ENCODE measurements around the gene ARF3. TPM values are rescaled to one million over a fixed set of nuclear protein-coding genes. Genes with fewer than 3 reads are reported as not detected.

Gene ARF3
- total and polyA plus RNA-seq, 2 of the 13 experiments (the other 11 are each of a cell fraction or from before 2014, with no cell fraction given) = 53.8 to 57.9 TPM

- peaks cover 0 to 18% of the 10 kb centered on the region in 2 experiments; a peak in 2 of 5 replicates for H3K36me3 ChIP-seq (replicated peaks in 1 of 2; ENCODE audit: control insufficient read depth in 1 of 2, insufficient read depth in 2 of 2, low read length in 2 of 2)
- H3K4me2 ChIP-seq (ENCODE audit: low read depth, low read length) = no peak overlapping the region
- ChIA-PET CTCF (ENCODE audit: low intra/inter-chr PET ratio, low total read pairs) (no interaction called here), POLR2A (no interaction called here)
- H3K9me3 ChIP-seq (ENCODE audit: low read length) = no peaks in the 10 kb centered on the region
- peaks cover 43% of the 10 kb centered on the region for H3K79me2 ChIP-seq (ENCODE audit: insufficient read depth, low read length)
- no peak overlapping the region for H2AFZ ChIP-seq (ENCODE audit: low read length)
- intact Hi-C loops (cut with micrococcal nuclease; ENCODE audit: unreplicated experiment) (loop anchor here (5.0 kb wide), 1 partner anchor 1977 kb away; no protein-coding TSS in a partner anchor), in situ Hi-C loops (cut with HindIII; ENCODE audit: extremely low pct_ligation_motif_present, low pct_unique_long_range_greater_than_20kb) (no loop called here)
- H3K4me1 ChIP-seq (ENCODE audit: insufficient read depth, low read length) = peaks cover 26% of the 10 kb centered on the region
- no TSS peak for BruUV-seq (replicated peaks)
- H4K20me1 ChIP-seq (ENCODE audit: insufficient read depth, low read length) = peaks cover 6% of the 10 kb centered on the region; the same call in 1 of the 2 replicates
- H3K27me3 ChIP-seq (ENCODE audit: control insufficient read depth in 1 of 2, insufficient read depth in 2 of 2, low read length in 2 of 2) = no peaks in the 10 kb centered on the region
- TF ChIP-seq ZFY (CRISPR knock-in tag; IDR thresholded peaks at IDR 0.05) = no peak
- TF ChIP-seq, protein P1, sequence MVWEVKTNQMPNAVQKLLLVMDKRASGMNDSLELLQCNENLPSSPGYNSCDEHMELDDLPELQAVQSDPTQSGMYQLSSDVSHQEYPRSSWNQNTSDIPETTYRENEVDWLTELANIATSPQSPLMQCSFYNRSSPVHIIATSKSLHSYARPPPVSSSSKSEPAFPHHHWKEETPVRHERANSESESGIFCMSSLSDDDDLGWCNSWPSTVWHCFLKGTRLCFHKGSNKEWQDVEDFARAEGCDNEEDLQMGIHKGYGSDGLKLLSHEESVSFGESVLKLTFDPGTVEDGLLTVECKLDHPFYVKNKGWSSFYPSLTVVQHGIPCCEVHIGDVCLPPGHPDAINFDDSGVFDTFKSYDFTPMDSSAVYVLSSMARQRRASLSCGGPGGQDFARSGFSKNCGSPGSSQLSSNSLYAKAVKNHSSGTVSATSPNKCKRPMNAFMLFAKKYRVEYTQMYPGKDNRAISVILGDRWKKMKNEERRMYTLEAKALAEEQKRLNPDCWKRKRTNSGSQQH (CRISPR knock-in tag; IDR thresholded peaks at IDR 0.05; ENCODE audit: low read depth) = no peak
- no peak for TF ChIP-seq SUZ12 (IDR thresholded peaks at IDR 0.05; ENCODE audit: low read depth, low read length)
- TF ChIP-seq PCBP2 (optimal IDR thresholded peaks at IDR 0.05; ENCODE audit: low read depth, low read length, poor library complexity, severe bottlenecking) = no peak
- TF ChIP-seq XRCC5 (optimal IDR thresholded peaks at IDR 0.05; ENCODE audit: low read length) = no peak
- no peak for TF ChIP-seq ZNF605 (CRISPR knock-in tag; IDR thresholded peaks at IDR 0.05)
- WGBS (ENCODE audit: low lambda C conversion rate) = 100% methylated on average over 3 of the region's 3 CpGs
- no peak overlapping the region for H3K27ac ChIP-seq (ENCODE audit: extremely low read length, insufficient read depth, low read length)
- no peak overlapping the region for H3K4me3 ChIP-seq (replicated peaks in 1 of 3; ENCODE audit: insufficient read depth in 1 of 3, low read depth in 2 of 3, low read length in 3 of 3)
- H3K9ac ChIP-seq (ENCODE audit: insufficient read depth, low read depth, low read length) = no peak overlapping the region
- FAIRE-seq (no peak), DNase-seq (ENCODE audit: low spot score) (no peak), ATAC-seq (no peak)
Measured at GRCh38 chr12:48954841-48955501, 2.3 kb downstream of the ARF3 start.

DNA sequence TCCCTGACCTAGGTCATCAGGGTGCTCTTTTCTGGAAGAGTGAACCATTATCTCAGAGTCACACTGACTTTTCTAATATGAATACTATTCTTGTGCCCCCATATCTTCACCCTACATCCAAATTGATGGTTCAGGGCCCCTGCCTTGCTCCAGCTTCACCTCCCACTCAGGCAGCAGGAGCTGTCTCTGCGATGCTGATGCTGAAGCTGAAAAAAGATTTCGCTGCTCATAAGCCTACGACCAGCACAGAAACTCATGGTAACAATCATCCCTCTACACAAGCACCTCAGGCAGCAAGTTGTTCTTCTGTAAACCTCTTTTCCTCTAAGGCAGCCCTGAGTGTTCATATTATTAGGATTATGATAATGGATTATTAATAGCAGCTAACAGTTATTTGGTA lies 3.2 kb downstream of the ARF3 start:
- FAIRE-seq (no peak), ATAC-seq (no peak), DNase-seq (ENCODE audit: low spot score) (no peak)
- Histone ChIP-seq H3K9me3 (ENCODE audit: low read length) (no peaks in the 10 kb centered on the region), H3K79me2 (ENCODE audit: insufficient read depth, low read length) (peaks cover 43% of the 10 kb centered on the region), H3K27me3 (ENCODE audit: control insufficient read depth in 1 of 2, insufficient read depth in 2 of 2, low read length in 2 of 2) (no peaks in the 10 kb centered on the region), H3K9ac (ENCODE audit: insufficient read depth, low read depth, low read length) (no peak overlapping the region), H2AFZ (ENCODE audit: low read length) (no peak overlapping the region), H3K36me3 (replicated peaks in 1 of 2; ENCODE audit: control insufficient read depth in 1 of 2, insufficient read depth in 2 of 2, low read length in 2 of 2) (peaks cover 0 to 18% of the 10 kb centered on the region in 2 experiments; a peak in 2 of 5 replicates), H3K4me3 (replicated peaks in 1 of 3; ENCODE audit: insufficient read depth in 1 of 3, low read depth in 2 of 3, low read length in 3 of 3) (no peak overlapping the region), H4K20me1 (ENCODE audit: insufficient read depth, low read length) (peaks cover 6% of the 10 kb centered on the region; the same call in 1 of the 2 replicates), H3K4me2 (ENCODE audit: low read depth, low read length) (no peak overlapping the region), H3K4me1 (ENCODE audit: insufficient read depth, low read length) (peaks cover 26% of the 10 kb centered on the region), H3K27ac (ENCODE audit: extremely low read length, insufficient read depth, low read length) (no peak overlapping the region)
- ChIA-PET CTCF (ENCODE audit: low intra/inter-chr PET ratio, low total read pairs) (no interaction called here), POLR2A (no interaction called here)
- no TSS peak for BruUV-seq (replicated peaks)
- in situ Hi-C loops (cut with HindIII; ENCODE audit: extremely low pct_ligation_motif_present, low pct_unique_long_range_greater_than_20kb) (no loop called here), intact Hi-C loops (cut with micrococcal nuclease; ENCODE audit: unreplicated experiment) (no loop called here)
- WGBS (ENCODE audit: low lambda C conversion rate) = 98% methylated on average over 3 of the region's 3 CpGs
- TF ChIP-seq IRF2 (CRISPR knock-in tag; IDR thresholded peaks at IDR 0.05) (no peak), CBX5 (CRISPR knock-in tag; IDR thresholded peaks at IDR 0.05; ENCODE audit: borderline replicate concordance) (no peak), ZUFSP (CRISPR knock-in tag; IDR thresholded peaks at IDR 0.05; ENCODE audit: borderline replicate concordance) (no peak), RXRA (CRISPR knock-in tag; IDR thresholded peaks at IDR 0.05) (no peak), MAFK (conservative IDR thresholded peaks at IDR 0.05 in 1 of 2, IDR thresholded peaks at IDR 0.05 in 1 of 2; ENCODE audit: low read length in 2 of 2) (no peak), ZNF652 (CRISPR knock-in tag; IDR thresholded peaks at IDR 0.05; ENCODE audit: borderline replicate concordance, low read depth) (no peak)
- TF ChIP-seq, protein P2, sequence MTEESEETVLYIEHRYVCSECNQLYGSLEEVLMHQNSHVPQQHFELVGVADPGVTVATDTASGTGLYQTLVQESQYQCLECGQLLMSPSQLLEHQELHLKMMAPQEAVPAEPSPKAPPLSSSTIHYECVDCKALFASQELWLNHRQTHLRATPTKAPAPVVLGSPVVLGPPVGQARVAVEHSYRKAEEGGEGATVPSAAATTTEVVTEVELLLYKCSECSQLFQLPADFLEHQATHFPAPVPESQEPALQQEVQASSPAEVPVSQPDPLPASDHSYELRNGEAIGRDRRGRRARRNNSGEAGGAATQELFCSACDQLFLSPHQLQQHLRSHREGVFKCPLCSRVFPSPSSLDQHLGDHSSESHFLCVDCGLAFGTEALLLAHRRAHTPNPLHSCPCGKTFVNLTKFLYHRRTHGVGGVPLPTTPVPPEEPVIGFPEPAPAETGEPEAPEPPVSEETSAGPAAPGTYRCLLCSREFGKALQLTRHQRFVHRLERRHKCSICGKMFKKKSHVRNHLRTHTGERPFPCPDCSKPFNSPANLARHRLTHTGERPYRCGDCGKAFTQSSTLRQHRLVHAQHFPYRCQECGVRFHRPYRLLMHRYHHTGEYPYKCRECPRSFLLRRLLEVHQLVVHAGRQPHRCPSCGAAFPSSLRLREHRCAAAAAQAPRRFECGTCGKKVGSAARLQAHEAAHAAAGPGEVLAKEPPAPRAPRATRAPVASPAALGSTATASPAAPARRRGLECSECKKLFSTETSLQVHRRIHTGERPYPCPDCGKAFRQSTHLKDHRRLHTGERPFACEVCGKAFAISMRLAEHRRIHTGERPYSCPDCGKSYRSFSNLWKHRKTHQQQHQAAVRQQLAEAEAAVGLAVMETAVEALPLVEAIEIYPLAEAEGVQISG (CRISPR knock-in tag; IDR thresholded peaks at IDR 0.05) = no peak

Data from HepG2 (cell line).